SHP77 treated with DMSO at 0.1 percent for 48 hours (cell line): Measurements from ENCODE around the gene TMPRSS4.

Experiments used
- DNase-seq: peaks from one replicate; lab custom pipeline; 2025; lab: John Stamatoyannopoulos, UW

Gene TMPRSS4

DNA sequence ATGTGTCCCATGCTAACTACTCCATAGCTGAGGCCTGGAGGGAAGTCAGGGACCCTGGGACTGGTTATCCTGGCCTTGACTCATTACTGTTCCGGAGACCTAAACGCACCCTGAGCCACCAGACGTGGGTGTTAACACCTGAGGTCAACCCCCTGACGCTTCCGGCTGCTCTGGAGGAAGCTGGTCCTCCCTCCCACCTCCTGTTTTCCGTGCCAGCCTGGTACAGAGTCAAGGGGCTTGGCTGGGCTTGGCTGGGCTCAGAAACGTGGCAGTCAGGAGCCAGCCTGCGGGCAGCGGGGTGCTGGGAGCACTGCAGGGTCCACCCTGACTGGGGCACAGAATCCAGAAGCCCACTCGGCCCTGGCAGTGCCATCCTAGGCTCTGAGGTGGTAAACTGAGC lies 2.6 kb downstream of the TMPRSS4 start:
- DNase-seq, result no peak

DNA sequence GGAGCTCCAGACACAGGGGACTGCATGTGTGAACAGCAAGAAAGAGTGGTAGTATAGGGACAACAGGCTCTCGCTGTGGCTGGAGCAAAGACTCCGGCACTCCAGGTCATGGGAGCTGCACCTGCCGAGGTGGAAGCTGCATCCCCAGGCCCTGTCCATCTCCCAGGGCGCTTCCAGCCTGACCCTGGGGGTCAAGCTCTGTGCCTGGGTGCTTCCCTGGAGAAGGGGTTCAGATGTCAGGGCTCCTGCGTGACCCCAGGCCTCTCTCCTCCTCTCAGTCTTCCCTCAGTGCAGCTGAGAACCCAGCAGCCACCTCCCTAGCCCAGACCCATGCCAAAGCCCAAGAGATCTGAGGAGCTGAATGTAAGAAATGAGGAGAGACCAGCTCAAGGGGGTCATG lies 3.4 kb downstream of the TMPRSS4 start:
- no peak for DNase-seq

DNA sequence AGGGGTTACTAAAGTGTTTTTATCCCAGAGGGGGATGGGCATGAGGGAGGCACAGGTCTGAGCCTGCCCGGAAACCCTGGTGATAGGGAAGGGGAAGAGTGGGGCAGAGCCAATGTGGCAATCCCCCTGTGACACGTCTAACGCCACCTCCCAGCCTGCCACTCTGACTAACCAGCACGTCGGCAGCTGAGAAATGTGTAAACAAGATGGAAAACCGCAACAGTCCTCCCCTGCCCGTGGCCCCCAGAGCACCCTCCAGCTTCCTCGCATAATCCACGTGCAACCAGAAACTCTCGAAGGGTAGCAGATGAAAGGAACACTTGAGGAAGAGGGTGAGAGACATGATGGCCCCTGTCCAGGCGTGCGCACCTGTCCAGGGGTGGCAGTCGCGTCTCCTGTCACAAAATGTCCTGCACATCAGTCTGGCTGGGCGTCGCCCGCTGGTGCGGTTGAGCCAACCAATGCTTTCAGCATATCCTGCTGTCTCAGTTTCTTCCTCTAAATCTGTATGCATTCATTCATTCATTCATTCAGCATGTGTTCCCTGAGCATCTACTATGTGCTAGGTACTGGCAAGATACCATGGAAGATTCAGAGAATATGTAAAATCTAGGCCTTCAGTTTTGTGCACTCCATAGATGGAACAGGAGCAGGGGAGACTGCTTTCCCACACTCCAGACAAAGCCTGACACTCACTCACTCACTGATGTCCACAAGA lies 4.5 kb downstream of the TMPRSS4 start:
- no peak for DNase-seq

DNA sequence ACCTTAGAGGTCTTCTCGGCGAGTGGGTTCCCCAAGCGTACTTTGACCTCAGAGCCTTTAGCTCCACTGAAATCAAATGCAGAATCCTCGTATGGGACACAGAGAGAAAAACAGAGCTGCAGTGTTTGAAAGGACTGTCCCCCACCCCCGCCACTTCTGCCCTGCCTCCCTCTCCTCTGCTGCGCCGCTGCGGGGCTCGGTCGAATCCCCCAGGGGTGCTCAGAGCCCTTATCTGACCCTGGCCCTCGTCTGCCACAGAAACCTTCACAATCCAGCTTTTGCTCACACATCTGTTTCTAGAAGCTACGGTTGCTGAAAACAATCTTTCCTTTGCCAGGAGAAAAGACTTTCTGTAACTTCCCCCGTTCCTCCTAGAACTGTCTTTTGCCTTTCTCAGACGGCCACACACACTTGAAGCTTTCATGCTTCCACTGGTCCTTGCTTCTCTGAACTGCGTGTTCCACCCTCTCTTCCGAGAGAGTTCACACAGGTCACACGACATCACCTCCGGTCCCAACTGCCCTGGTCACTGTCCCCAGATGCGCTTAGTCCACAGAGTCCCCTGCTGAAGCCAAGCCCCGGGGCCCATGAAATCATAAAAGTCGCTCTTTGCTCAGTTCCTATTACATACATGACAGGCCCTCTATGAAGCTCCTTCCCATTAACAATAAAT lies 6.1 kb downstream of the TMPRSS4 start:
- DNase-seq, result no peak

DNA sequence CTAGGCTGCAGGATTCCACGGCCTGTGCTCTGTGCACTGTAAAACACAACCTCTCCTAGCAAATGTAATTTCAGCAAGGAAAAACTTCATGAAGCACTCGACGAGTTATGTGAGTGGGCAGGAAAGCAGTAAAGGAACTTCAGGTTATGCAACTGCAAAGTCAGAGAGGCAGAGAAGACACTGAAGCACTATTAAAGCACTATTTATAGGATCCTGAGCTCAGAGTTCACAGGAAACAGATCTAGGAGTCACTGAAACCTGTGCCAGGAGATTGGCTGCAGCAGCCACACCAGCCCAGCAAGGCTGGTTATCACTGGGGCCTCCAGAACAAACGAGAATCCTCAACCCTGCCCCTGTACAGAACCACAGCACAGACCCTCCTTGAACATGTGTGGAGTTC lies 7.4 kb downstream of the TMPRSS4 start:
- DNase-seq, result no peak

DNA sequence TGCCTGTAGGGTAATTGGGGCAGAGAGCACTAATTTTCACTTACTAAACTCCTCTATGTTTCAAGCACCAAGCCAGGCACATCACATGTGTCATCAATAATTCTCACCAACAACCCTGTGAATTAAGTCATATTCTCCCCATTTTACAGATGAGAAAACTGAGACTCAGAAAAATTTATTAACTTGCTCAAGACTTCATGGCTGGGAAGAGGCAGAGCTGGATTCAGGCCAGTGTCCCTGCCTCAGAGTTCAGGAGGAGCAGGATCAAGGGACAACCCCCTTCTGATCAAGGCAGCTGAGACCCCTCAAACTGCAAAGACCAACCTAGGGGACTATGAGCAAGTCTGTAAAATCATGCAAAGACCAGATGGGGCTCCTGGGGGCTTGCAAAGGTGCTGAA lies 7.8 kb downstream of the TMPRSS4 start:
- DNase-seq, result no peak

DNA sequence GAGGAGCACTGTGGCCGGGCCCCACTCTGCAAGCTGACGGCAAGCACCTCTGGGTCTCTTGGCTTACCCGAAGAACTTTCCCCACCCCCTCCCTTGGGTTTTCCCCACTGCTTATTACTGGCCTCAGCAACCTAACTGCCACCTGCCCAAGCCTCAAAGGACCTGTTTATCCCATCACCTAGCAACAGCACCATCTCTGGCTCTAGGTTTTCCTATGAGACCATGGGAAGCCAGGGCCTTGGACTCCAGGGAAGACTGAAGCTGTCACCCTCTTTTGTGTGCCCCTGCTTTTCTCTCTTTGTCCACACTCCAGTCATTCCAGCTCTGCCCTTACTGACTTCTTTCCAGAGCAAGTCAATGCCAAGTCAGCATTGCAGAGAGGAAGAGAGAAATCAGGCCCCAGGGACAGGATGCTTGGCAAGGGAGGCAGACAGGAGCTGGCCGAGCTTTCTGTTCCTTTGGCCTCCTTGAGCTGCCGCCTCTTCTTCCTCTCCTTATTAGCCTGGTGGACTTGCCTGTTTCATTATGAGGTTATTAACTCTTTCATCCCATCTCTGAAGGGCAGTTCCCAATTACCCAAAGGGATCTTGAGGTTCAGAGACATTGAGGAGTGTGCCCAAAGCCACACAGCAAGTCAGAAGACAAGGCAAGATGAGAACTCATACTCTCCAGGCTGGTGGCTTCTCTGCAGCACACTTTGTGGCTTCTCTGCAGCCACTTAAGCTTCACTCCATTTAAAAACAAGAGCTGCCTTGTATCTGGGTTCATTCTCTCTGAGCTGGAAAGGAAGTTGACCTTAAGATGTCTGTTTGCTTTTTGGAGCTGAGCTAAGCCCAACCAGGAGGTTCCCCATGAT lies 10.3 kb downstream of the TMPRSS4 start, which contains the start of gene SMIM35:
SMIM35 (minus strand) TSS at position 51 of the 856 bp plus-strand sequence. CDS start 206 bp downstream, outside the sequence.
- DNase-seq, result no peak

DNA sequence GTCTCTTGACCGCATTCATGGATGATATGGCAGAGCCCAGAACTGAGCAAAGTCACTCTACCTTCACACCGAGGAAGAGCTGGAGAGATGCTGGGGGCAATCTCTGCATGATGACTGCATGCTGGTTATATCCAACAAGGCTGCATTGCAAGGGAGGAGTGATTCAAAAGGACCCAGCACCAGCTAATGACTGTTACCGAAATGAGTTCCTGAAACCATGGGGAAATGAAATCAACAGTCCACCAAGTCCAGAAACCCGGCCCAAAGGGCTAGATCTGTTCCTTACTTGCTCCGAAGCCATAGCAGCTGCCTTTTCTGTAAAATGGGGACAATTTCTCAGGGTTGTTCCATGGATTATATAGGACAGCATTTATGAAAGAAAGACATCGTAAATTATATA lies 11.1 kb downstream of the TMPRSS4 start:
- no peak for DNase-seq

DNA sequence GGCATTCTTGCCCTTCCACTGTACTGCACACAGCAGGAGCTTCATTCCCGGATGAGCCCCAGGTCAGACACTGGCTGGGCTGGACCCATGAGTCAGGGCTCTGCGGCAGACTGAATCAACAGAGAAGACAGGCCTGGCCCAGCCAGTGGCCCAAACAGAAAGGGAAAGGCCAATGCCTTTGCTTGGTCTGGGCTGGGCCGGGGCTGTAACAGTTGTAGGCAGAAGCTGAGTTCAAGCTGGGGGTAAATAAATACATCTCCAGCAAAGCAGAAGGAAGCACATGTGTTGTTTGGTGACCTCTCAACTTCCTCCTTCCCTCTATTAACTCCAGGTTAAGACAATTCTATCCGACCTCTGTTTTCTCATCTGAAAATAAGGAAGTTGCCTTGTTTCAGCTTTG lies 11.7 kb downstream of the TMPRSS4 start:
- no peak for DNase-seq

DNA sequence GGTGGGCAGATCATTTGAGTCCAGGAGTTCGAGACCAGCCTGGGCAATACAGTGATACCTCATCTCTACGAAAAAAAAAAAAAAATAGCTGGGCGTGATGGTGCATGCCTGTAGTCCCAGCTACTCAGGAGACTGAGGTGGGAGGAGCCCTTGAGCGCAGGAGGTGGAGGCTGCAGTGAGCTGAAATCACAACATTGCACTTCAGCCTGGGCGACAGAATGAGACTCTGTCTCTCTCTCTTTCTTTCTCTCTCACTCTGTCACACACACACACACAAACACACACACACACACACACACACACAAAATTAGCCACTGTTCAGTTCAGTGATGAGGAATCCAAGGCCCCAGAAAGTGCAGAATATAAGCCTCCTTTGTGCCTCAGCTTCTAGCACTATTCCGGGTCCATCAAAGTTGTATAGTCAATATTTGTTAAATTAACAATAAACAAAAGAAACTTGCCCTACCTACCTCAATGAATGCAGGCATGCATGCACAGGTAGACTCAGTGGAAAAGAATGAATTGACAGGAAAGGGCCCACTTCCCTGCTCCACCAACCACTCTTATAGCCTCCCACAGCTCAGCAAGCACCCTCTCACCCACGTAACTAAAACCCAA lies 13.8 kb downstream of the TMPRSS4 start:
- DNase-seq, result no peak

DNA sequence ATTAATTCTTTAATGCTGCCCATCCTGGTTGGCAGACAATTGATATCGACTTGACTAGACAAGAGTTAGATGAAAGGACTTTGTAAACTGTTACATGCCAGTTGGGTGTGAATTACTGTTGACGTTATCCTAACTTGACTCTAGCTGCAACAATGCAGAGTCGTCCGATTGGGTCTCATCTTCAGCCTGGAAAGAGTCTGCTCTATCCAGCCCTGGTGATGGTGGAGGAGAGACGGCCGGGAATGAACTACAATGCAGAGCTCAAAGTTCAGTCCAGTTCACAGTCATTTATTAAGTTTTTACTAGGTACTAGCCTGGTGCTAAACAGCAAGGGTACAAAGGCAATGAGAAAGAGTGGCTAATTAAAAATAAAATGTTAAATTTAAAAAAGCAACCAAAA lies 14.8 kb downstream of the TMPRSS4 start:
- no peak for DNase-seq

DNA sequence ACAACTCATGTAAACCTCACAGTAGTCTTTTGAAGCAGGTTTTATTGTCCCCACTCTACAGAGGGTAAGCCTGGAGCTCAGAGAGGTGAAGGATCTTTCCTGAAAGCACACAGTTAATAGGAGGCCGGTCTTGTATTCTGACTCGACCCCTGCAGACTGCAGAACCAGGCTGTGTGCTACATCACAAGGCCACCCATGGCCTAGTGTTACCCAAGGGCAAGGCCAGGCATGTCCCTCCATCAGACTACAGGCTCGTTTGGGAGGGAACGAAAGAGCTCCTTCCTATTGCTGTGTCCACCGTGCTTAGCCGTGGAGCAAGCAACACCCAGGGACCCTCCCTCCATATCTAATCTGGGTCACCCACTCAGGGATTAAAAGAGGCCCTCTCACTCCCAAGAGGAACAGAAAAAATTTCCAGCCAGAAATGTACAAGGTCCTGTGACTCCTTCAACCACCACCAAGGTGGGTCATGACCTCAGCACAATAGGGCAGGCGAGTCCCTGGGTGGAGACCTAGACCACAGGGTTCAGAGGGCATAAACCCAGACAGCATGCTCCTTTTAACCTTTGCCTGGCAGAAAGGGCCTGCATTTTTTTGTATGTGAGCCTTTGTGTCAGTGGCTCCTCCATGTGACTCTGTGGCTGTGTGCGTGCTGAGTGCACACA lies 16.2 kb downstream of the TMPRSS4 start:
- DNase-seq, result no peak

DNA sequence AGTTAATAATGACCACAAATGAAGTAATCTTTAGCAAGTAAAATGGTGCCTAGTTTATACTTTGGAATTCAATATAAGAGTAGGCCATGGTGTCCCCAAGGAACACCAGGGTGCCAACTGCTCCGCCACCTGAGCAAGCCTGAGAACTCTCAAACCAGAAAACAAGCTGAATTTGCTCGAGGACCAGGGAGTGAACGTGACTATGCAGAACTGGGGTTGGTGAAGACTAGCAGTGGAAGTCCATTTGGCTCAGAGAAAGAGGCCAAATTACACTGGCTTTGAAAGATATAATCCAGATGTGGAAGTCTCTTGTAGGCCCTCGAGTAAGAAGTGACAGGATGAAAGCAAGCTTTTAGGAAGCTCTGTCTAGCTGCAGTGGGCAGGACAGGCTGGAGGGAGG lies 18.6 kb downstream of the TMPRSS4 start:
- DNase-seq, result no peak

DNA sequence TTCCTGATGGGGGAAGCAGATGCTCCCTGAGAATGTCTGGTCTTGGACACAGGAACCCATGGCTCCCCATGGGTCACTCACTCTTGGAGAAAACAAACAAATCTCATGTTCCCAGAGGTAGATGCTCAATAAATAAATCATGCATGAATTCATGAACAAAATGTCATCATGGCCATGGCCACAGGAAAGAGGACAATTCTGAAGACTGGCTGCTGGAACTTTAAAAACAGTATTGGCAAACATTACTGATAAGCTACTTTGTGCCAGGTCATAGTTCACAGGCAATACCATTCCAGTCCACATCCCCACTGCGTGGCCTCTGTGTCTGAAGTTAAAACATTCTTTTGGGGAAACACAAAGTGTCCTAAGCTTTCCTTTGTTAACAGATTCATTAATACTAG lies 19.1 kb downstream of the TMPRSS4 start:
- no peak for DNase-seq

DNA sequence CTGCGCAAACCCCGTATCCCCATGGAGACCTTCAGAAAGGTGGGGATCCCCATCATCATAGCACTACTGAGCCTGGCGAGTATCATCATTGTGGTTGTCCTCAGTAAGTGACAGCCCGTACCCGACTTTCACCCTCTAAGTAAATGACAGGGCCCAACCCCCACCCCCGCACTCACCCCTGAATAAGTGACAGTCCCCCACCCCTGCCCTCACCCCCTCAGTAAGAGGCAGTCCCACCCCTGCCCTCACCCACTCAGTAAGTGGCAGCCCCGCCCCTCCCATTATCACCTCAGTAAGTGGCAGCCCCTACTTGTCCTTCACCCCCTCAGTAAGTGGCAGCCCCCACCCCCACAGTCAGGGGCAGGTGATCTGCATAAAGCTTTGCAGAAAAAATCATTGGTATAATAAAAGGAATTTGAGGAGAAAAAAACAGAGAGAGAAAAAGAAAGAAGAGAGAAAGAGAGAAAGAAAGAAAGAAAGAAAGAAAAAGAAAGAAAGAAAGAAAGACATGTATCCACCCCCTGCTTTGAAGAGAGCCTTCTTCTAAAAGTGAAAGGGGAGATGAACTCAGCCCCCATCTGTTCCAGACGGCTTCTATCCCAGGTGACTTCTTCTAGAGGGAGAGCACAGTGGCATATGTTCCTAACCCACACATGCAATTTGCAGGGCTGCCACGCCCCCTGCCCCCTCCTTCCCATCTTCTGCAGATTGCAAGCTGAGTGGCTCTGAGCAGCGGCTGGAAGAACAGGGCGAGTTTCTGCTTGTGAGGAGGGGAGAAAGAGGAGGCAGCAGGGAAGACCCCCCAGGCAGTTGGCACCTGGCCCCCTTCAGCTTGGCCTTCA lies 22.3 kb downstream of the TMPRSS4 start:
- DNase-seq, result no peak

DNA sequence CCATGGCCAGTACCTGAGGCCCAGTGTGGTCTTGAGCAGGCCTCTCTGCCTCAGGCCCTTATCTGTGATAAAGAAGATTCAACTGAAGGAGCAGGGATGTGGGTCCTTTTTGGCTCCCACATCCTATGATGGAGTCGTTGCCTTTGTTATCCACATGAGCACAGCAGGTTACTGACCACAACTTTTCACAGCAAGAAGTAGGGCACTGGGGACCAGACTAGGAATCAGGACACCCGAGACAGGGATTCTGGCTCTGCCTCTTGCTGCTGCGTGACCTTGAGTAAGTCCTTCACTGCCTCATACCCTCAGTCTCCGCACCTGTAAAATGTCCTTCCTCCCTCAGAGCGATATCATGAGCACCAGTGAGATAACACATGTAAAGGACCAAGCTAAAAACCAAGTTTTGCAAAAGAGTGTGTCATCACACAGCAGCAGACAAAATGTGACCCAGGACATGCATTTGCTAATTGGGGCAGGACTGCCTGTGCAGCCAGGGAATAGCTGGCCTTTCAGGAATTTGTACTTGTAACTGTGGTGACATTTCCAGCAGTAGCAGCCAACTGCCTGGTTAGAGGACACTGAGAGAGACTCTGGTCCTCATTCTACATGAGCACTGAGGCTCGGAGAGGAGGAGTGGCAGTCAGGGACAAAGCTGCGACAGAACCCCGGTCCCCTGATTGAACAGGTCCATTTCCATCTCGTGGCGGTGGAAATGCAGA lies 23.1 kb downstream of the TMPRSS4 start:
- no peak for DNase-seq

DNA sequence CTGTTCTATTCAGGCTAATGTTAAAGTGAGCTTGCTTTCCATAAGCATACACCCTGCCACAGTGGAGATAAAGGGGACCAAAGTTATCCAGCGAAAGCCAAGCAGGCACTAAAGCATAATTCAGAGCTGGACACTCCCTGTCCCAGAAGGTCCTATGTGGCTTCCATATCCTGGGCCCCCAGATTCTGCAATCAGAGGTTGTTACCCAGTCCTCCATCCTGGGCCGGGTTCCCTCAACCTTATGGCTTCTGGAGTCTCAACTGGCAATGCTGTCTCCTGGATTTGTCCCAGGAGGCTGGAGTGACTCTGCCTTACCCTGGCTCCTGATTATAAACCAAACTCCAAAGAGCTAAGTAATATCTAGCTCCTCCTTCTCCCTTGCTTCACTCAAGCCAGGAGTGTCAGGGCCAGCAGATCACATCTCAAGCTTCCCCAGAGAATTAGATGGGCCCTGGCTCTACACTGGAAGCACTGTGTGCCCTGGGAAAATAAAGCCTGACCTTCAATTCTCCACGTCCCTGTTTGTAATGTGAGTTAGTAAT lies 23.9 kb downstream of the TMPRSS4 start:
- no peak for DNase-seq

DNA sequence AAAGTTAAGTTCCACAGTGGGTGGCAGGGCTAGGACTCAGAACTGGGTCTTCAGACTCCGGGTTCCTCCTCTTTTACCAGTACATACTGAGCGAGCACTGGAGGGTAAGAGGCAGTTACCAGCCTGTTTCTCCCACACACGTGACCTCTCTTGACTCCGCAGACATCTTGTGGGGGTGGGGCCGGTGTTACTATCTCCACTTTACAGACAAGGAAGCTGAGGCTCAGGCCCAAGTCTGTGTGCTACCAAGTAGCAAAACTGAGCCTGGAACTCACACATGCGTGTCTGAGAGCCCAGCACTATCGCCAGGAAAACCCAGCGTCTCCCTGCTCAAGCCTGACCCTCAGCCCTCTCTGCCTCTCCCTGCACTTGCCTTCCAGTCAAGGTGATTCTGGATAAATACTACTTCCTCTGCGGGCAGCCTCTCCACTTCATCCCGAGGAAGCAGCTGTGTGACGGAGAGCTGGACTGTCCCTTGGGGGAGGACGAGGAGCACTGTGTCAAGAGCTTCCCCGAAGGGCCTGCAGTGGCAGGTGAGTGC lies 25.9 kb downstream of the TMPRSS4 start:
- DNase-seq, result no peak

DNA sequence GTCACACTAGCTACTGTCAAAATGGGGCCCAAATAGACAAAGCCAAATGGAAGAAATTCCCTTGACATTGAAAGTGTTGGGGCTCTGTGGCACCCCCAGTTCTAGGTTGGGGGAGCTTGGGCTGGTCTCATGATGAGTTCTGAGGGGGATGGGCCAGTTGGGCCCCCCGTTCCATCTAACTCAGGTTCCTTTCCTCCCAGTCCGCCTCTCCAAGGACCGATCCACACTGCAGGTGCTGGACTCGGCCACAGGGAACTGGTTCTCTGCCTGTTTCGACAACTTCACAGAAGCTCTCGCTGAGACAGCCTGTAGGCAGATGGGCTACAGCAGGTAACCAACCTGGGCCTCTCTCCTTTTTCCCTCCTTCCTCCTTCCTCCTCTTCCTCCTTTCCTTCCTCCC lies 27.6 kb downstream of the TMPRSS4 start:
- DNase-seq, result no peak
